ENCODE measurements around the gene AQP6.

AQP6 gene

GRCh38 chr12:49939707-49940106, 33.0 kb upstream of the AQP6 start:
- TF ChIP-seq EZH2 (IDR thresholded peaks at IDR 0.05; ENCODE audit: borderline replicate concordance, low read length) (no peak), CTCF (IDR thresholded peaks at IDR 0.05; ENCODE audit: low read length) (no peak)
- Histone ChIP-seq H3K27ac (ENCODE audit: low read depth, low read length, poor library complexity, severe bottlenecking) (no peak overlapping the region), H3K9me2 (ENCODE audit: low read depth, low read length) (no peaks in the 10 kb centered on the region)

GRCh38 chr12:49941556-49942511, 30.9 kb upstream of the AQP6 start:
- TF ChIP-seq CTCF (IDR thresholded peaks at IDR 0.05; ENCODE audit: low read length) (no peak), EZH2 (IDR thresholded peaks at IDR 0.05; ENCODE audit: borderline replicate concordance, low read length) (no peak)
- H3K79me2 ChIP-seq (ENCODE audit: insufficient read depth, low read length), result no peaks in the 10 kb centered on the region

More at GRCh38 chr12:49939707-49940106, 33.0 kb upstream of the AQP6 start:
- no peak overlapping the region for H3K4me3 ChIP-seq (ENCODE audit: low read depth, low read length, poor library complexity, severe bottlenecking)
- H3K4me2 ChIP-seq (ENCODE audit: low read length), result no peak overlapping the region
- no peaks in the 10 kb centered on the region for H3K79me2 ChIP-seq (ENCODE audit: insufficient read depth, low read length)
- H3F3A ChIP-seq (ENCODE audit: insufficient read depth, low read length), result no peaks in the 10 kb centered on the region
- no peaks in the 10 kb centered on the region for H3K9me3 ChIP-seq (ENCODE audit: low read length)
- no peaks in the 10 kb centered on the region; the same call in 1 of the 2 replicates for H3K36me3 ChIP-seq (ENCODE audit: insufficient read depth, low read length)
- no peak overlapping the region for H2AFZ ChIP-seq (ENCODE audit: low read length)
- H3K9ac ChIP-seq (ENCODE audit: low read length), result no peak overlapping the region
- H3K27me3 ChIP-seq (ENCODE audit: insufficient read depth, low read length), result no peaks in the 10 kb centered on the region; the same call in 1 of the 2 replicates
- peaks cover 14% of the 10 kb centered on the region for H3K4me1 ChIP-seq (ENCODE audit: insufficient read depth, low read length, severe bottlenecking)
- no peaks in the 10 kb centered on the region for H4K20me1 ChIP-seq (ENCODE audit: insufficient read depth, low read length)

DNA sequence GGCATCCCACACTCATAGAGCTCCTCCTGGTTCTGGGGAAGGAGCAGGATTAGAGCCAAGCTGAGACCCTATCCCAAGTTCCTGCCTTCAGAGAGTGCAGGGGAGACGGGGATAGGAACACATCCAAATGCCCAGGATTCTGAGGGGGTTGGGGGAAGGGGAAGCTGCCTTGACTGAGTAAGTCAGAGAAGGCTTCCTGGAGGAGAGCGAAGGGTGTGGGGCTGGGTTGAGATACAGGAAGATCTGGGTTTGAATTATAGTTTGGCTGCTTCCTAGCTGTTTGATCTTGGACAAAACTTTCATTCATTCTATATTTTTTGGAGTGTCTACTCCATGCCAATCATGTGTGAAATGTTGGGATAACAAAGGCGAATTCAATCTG, 30.2 kb upstream of the AQP6 start:
- Histone ChIP-seq H3K4me3 (ENCODE audit: low read depth, low read length, poor library complexity, severe bottlenecking) (no peak overlapping the region), H3K27ac (ENCODE audit: low read depth, low read length, poor library complexity, severe bottlenecking) (no peak overlapping the region)

More at GRCh38 chr12:49941556-49942511, 30.9 kb upstream of the AQP6 start:
- no peaks in the 10 kb centered on the region; the same call in 1 of the 2 replicates for H3K27me3 ChIP-seq (ENCODE audit: insufficient read depth, low read length)
- no peak overlapping the region for H3K27ac ChIP-seq (ENCODE audit: low read depth, low read length, poor library complexity, severe bottlenecking)
- H3K36me3 ChIP-seq (ENCODE audit: insufficient read depth, low read length), result no peaks in the 10 kb centered on the region
- H2AFZ ChIP-seq (ENCODE audit: low read length), result no peak overlapping the region
- H4K20me1 ChIP-seq (ENCODE audit: insufficient read depth, low read length), result no peaks in the 10 kb centered on the region
- no peaks in the 10 kb centered on the region for H3K9me2 ChIP-seq (ENCODE audit: low read depth, low read length)
- no peaks in the 10 kb centered on the region for H3F3A ChIP-seq (ENCODE audit: insufficient read depth, low read length)
- H3K9me3 ChIP-seq (ENCODE audit: low read length), result no peaks in the 10 kb centered on the region
- no peak overlapping the region for H3K9ac ChIP-seq (ENCODE audit: low read length)
- H3K4me3 ChIP-seq (ENCODE audit: low read depth, low read length, poor library complexity, severe bottlenecking), result no peak overlapping the region
- peaks cover 20% of the 10 kb centered on the region for H3K4me1 ChIP-seq (ENCODE audit: insufficient read depth, low read length, severe bottlenecking)
- no peak overlapping the region; the same call in 1 of the 2 replicates for H3K4me2 ChIP-seq (ENCODE audit: low read length)

More for the DNA sequence above, 30.2 kb upstream of the AQP6 start:
- Histone ChIP-seq H3K79me2 (ENCODE audit: insufficient read depth, low read length) (no peaks in the 10 kb centered on the region), H3K9me2 (ENCODE audit: low read depth, low read length) (no peaks in the 10 kb centered on the region), H3K4me1 (ENCODE audit: insufficient read depth, low read length, severe bottlenecking) (peaks cover 20% of the 10 kb centered on the region), H4K20me1 (ENCODE audit: insufficient read depth, low read length) (no peaks in the 10 kb centered on the region), H3K27me3 (ENCODE audit: insufficient read depth, low read length) (no peaks in the 10 kb centered on the region; the same call in 1 of the 2 replicates), H3K36me3 (ENCODE audit: insufficient read depth, low read length) (no peaks in the 10 kb centered on the region), H2AFZ (ENCODE audit: low read length) (no peak overlapping the region), H3K4me2 (ENCODE audit: low read length) (no peak overlapping the region; the same call in 1 of the 2 replicates), H3K9ac (ENCODE audit: low read length) (no peak overlapping the region), H3F3A (ENCODE audit: insufficient read depth, low read length) (no peaks in the 10 kb centered on the region), H3K9me3 (ENCODE audit: low read length) (no peaks in the 10 kb centered on the region)
- no peak for TF ChIP-seq CTCF (IDR thresholded peaks at IDR 0.05; ENCODE audit: low read length)
- TF ChIP-seq EZH2 (IDR thresholded peaks at IDR 0.05; ENCODE audit: borderline replicate concordance, low read length), result no peak

Data from OCI-LY1 (cell line).